Activated B cell treated with CpG ODN at 0.5 μM for 24 hours (primary cell): ENCODE measurements around the gene ARPIN. TPM values are rescaled to one million over a fixed set of nuclear protein-coding genes. Genes with fewer than 3 reads are reported as not detected.

Experiments used
- ATAC-seq: fragments of 200-7000 bp; cut with Tn5 transposase; one replicate; pipeline ENCODE4 v1.10.0; 2021; ENCODE audit warnings: low read depth, mild to moderate bottlenecking, moderate library complexity
- CTCF ChIA-PET: fragments of 350-600 bp; sonication (Branson Sonifier 250); formaldehyde crosslinking; loops from one replicate; lab custom pipeline; 2021; ENCODE audit warnings: antibody characterized with exemption; lab: Charles Lee
- POLR2A ChIA-PET: fragments of 350-600 bp; sonication (Branson Sonifier 250); formaldehyde crosslinking; loops from one replicate; lab custom pipeline; 2021; ENCODE audit warnings: antibody characterized with exemption; lab: Charles Lee
- DNase-seq: peaks from one replicate; pipeline ENCODE4 v3.0.0; 2022
- H3K27ac Mint-ChIP-seq: one replicate; pipeline ENCODE4 v1.8.0; 2020; ENCODE audit warnings: mixed read lengths
- H3K27me3 Mint-ChIP-seq: one replicate; pipeline ENCODE4 v1.8.0; 2021; ENCODE audit warnings: mixed read lengths
- H3K36me3 Mint-ChIP-seq: one replicate; pipeline ENCODE4 v1.8.0; 2021; ENCODE audit warnings: low read depth, mixed read lengths
- H3K4me1 Mint-ChIP-seq: one replicate; pipeline ENCODE4 v1.8.0; 2021; ENCODE audit warnings: mixed read lengths
- H3K4me3 Mint-ChIP-seq: one replicate; pipeline ENCODE4 v1.8.0; 2020; ENCODE audit warnings: mild to moderate bottlenecking, mixed read lengths
- H3K9me3 Mint-ChIP-seq: one replicate; pipeline ENCODE4 v1.8.0; 2020; ENCODE audit warnings: mixed read lengths
- CTCF ChIP-seq: fragments of 200-600 bp; IDR thresholded peaks from one replicate; pipeline ENCODE4 v1.8.0; 2022; ENCODE audit warnings: antibody characterized with exemption, mild to moderate bottlenecking
- intact Hi-C: fragments of 100-400 bp; cut with micrococcal nuclease; formaldehyde crosslinking; loops from one replicate; pipeline ENCODE4 v1.15.1; 2024
- total RNA-seq: library from RNA; stranded (reverse); gene quantifications from 2 replicates; pipeline ENCODE4 v1.2.3, GENCODE V29; 2022

The ARPIN gene
- total RNA-seq, 1 donor from 2014 or later = not detected

GRCh38 chr15:89908226-89908625 lies 4.5 kb downstream of the ARPIN start:
- no peaks in the 10 kb centered on the region for H3K9me3 Mint-ChIP-seq
- no peak overlapping the region for H3K4me3 Mint-ChIP-seq
- no peak for TF ChIP-seq CTCF
- peaks cover 5% of the 10 kb centered on the region for H3K4me1 Mint-ChIP-seq
- intact Hi-C loops = no loop called here
- DNase-seq (no peak), ATAC-seq (no peak)
- ChIA-PET CTCF (no interaction called here), POLR2A (no interaction called here)
- no peaks in the 10 kb centered on the region for H3K36me3 Mint-ChIP-seq
- H3K27ac Mint-ChIP-seq = no peak overlapping the region
- H3K27me3 Mint-ChIP-seq = peaks cover 17% of the 10 kb centered on the region

GRCh38 chr15:89907289-89907688 lies 5.5 kb downstream of the ARPIN start:
- intact Hi-C loops = no loop called here
- no peak for TF ChIP-seq CTCF
- POLR2A ChIA-PET = no interaction called here

GRCh38 chr15:89905846-89906378 lies 6.8 kb downstream of the ARPIN start:
- ATAC-seq (no peak), DNase-seq (no peak)
- intact Hi-C loops = no loop called here
- POLR2A ChIA-PET = no interaction called here
- no peaks in the 10 kb centered on the region for H3K36me3 Mint-ChIP-seq
- no peak overlapping the region for H3K27ac Mint-ChIP-seq
- no peaks in the 10 kb centered on the region for H3K4me1 Mint-ChIP-seq
- no peaks in the 10 kb centered on the region for H3K9me3 Mint-ChIP-seq
- no peak for TF ChIP-seq CTCF
- H3K4me3 Mint-ChIP-seq = no peak overlapping the region
- CTCF ChIA-PET = no interaction called here
- H3K27me3 Mint-ChIP-seq = peaks cover 3% of the 10 kb centered on the region

More at GRCh38 chr15:89907289-89907688, 5.5 kb downstream of the ARPIN start:
- Mint-ChIP-seq H3K4me1 (peaks cover 2% of the 10 kb centered on the region), H3K9me3 (no peaks in the 10 kb centered on the region), H3K27ac (no peak overlapping the region), H3K27me3 (peaks cover 15% of the 10 kb centered on the region), H3K36me3 (no peaks in the 10 kb centered on the region), H3K4me3 (no peak overlapping the region)
- no peak for ATAC-seq
- DNase-seq = no peak
- CTCF ChIA-PET = no interaction called here

- no peak for TF ChIP-seq CTCF
- H3K27me3 Mint-ChIP-seq = peaks cover 3% of the 10 kb centered on the region
- H3K4me1 Mint-ChIP-seq = no peaks in the 10 kb centered on the region
- H3K9me3 Mint-ChIP-seq = no peaks in the 10 kb centered on the region
- H3K27ac Mint-ChIP-seq = no peak overlapping the region
- no peaks in the 10 kb centered on the region for H3K36me3 Mint-ChIP-seq
- no peak overlapping the region for H3K4me3 Mint-ChIP-seq
- ATAC-seq = no peak
- ChIA-PET CTCF (no interaction called here), POLR2A (no interaction called here)
- intact Hi-C loops = no loop called here
- DNase-seq = no peak
These were observed 8.2 kb downstream of the ARPIN start for GRCh38 chr15:89904519-89904918.

GRCh38 chr15:89903858-89904130 lies 9.0 kb downstream of the ARPIN start:
- ATAC-seq (no peak), DNase-seq (no peak)
- H3K36me3 Mint-ChIP-seq = no peaks in the 10 kb centered on the region
- POLR2A ChIA-PET = no interaction called here
- H3K27ac Mint-ChIP-seq = no peak overlapping the region
- no peak for TF ChIP-seq CTCF
- no peaks in the 10 kb centered on the region for H3K9me3 Mint-ChIP-seq
- CTCF ChIA-PET = no interaction called here
- no peak overlapping the region for H3K4me3 Mint-ChIP-seq
- no peaks in the 10 kb centered on the region for H3K4me1 Mint-ChIP-seq
- intact Hi-C loops = no loop called here
- peaks cover 3% of the 10 kb centered on the region for H3K27me3 Mint-ChIP-seq
